Activated naive CD8-positive, alpha-beta T cell treated with anti-CD3 and anti-CD28 coated beads, Interleukin-2, amount 50 U/mL, for 16 hours (primary cell): ENCODE measurements around the gene BRSK1.
"Not testable (repeated sequence)": the region's sequence is repeated elsewhere in the genome, so short reads cannot be mapped to it uniquely, and the experiment has no call there.

Source experiments
- DNase-seq: peaks from one replicate; pipeline ENCODE4 v3.0.0-alpha.2; 2020; ENCODE audit warnings: low read depth, low spot score

Gene BRSK1

DNA sequence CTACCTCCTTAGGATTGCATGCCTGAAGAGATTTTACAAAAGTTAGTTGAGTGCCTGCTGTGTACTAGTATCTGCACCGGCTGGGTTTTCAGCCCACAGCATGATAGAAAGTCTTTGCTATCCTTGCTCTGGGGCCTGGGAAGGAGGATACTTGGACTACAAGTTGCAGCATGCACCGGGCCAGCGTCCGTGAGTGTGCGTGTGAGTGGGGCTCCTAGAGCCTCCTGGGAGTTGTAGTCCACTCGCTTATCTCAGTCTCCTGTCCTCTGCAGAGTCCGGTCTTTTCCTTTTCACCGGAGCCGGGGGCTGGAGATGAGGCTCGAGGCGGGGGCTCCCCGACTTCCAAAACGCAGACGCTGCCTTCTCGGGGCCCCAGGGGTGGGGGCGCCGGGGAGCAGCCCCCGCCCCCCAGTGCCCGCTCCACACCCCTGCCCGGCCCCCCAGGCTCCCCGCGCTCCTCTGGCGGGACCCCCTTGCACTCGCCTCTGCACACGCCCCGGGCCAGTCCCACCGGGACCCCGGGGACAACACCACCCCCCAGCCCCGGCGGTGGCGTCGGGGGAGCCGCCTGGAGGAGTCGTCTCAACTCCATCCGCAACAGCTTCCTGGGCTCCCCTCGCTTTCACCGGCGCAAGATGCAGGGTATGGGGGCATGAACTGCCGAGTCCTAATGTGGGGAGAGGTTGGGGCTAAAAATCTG lies 20.6 kb downstream of the BRSK1 start:
- no peak for DNase-seq

DNA sequence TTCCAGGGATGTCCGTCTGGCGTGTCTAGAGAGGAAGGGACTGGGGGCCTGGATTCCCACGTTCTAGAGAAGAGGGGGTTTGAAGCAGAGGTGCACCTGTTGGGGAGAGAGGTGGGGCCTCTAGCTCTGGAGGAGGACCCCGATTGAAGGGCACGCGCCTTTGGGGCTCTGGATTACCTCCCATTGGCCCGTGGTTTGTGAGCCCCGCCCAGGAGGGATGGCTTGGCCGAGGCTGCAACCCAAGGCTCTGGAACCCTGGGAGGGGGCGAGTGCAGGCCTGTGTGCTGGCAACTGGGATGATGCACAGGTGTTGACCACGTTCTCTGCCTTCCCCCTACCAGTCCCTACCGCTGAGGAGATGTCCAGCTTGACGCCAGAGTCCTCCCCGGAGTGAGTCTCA lies 21.2 kb downstream of the BRSK1 start:
- DNase-seq: no peak

DNA sequence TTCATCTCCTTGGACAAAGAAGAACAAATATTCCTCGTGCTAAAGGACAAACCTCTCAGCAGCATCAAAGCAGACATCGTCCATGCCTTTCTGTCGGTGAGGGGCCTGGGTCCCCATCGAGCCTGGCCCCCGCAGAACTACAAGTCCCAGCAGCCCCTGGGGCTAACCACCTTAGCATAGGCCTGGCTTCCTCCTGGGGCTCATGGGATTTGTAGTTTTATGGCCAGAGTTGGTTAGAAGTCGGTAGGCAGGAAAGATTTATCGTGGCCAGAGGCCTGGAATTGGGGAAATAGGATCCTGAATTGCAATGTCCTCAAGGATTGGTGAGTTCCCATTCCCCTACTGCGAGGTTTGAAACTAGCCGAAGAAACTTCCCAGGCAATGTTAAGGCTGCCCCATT lies 21.7 kb downstream of the BRSK1 start:
- peak; percentile 21 for DNase-seq

DNA sequence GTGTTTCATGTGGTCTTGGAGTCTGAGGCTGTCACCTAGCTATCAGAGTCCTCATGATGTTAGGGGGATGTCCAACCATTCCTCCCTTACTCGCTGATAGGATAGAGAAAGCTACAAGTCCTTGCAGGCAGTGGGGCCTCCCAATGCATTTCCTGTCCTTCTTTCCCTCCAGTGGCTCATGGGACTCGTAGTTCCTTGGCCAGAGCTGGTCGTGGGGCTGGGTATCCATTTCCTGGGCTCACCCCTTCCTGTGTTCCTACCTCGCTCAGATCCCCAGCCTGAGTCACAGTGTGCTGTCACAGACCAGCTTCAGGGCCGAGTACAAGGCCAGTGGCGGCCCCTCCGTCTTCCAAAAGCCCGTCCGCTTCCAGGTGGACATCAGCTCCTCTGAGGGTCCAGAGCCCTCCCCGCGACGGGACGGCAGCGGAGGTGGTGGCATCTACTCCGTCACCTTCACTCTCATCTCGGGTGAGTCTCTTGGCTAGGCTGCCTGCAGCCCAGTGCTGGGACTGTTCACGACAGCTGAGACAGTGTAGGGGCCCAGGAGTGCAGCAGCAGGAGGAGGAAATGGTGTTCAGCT lies 22.3 kb downstream of the BRSK1 start:
- no peak for DNase-seq

DNA sequence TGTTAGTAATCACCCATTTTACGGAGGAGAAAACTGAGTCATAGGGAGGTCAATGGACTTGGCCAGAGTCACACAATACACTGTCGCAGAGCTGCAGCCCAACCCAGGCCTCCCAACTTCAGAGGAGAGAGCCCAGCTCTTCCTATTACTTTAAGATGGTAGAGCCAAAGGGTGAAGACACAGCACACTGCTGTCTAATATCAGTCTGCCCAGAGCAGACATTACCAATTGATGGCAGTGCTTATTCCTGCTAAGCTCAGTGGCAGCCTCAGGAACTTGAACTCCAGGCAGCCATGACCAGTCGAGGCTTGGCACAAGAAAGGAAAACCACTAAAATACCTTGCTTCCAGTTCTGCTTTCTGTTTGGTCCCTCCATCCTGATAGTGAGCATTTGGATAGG lies 22.9 kb downstream of the BRSK1 start:
- DNase-seq: no peak

DNA sequence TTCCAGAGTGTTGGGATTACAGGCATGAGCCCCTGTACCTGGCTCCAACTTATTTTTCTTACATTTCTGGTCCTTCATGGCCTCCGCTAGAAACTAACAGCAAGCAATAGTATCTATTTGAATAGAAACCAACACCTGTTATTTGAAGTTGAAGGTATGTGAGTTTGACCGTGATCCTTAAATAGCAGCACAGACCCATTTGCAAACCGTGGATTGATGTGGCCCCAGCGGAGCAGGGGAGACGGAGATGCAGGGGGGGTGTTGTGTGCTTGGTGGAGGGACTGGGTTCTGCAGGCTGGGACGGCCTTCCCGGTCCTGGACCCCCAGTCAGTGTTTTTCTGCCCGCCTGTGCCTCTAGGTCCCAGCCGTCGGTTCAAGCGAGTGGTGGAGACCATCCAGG lies 24.5 kb downstream of the BRSK1 start:
- DNase-seq: no peak

DNA sequence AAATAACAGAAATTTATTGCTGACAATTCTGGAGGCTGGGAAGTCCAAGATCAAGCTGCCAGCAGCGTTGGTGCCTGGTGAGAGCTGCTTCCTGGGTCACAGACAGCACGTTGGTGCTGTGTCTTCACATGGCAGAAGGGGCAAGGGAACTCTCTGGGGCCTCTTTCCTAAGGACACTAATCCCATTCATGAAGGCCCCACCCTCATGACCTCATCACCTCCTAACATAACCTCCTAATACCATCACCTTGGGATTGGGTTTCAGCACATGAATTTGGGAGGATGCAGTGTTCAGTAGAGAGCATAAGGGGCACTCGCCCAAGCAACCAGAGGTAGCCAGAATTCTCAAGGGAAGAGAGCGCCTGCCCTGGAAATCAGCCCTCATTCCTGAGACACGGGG lies 25.7 kb downstream of the BRSK1 start:
- no peak for DNase-seq

DNA sequence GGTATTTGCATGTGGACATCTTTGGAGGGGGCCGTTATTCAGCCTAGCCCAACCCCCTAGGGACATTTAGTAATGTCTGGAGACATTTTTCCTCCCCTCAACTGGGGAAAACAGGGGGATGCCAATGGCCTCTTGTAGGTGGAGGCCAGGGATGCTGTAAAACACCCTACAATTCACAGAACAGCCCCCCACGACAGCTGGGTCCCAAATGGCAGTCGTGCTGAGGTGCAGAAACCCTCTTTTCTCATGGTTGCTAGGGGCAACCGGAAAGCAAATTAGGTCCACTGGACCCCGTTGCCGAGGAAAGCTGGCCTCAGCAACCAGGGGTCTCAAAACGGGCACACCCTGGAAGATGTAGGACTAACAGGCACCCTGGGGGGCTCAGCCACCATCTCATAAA lies 26.7 kb downstream of the BRSK1 start:
- no peak for DNase-seq

DNA sequence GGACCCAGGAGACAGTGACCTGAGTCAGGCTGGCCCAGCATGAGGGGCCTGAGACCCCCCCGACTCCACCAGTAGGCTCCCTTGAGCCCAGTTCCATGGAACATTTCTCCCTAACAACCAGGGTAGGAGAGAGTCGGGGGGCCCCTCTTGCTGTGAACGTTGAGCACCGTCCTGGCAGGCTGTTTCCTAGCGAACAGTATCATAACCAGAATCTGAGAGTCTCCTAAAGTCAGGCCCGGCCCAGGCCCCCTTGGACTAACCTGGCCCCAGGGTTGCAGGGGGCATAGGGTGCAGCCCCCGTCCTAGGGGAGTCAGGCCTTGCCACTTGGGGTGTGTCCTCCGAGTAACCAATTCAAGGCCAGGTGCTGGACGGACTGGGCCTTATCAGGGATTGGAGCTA lies 27.6 kb downstream of the BRSK1 start:
- no peak for DNase-seq

DNA sequence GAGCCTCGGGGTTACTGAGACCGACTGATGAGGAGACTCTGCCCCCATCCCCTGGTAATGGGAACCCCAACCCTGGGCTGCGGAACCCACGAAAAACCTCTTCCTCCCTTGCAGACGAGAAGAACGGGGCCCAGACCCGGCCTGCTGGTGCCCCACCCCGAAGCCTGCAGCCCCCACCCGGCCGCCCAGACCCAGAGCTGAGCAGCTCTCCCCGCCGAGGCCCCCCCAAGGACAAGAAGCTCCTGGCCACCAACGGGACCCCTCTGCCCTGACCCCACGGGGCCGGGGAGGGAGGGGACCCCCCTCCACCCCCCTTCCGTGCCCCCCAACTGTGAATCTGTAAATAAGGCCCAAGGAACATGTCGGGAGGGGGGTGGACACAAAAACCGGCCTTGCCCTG lies 28.0 kb downstream of the BRSK1 start:
- DNase-seq: no peak

DNA sequence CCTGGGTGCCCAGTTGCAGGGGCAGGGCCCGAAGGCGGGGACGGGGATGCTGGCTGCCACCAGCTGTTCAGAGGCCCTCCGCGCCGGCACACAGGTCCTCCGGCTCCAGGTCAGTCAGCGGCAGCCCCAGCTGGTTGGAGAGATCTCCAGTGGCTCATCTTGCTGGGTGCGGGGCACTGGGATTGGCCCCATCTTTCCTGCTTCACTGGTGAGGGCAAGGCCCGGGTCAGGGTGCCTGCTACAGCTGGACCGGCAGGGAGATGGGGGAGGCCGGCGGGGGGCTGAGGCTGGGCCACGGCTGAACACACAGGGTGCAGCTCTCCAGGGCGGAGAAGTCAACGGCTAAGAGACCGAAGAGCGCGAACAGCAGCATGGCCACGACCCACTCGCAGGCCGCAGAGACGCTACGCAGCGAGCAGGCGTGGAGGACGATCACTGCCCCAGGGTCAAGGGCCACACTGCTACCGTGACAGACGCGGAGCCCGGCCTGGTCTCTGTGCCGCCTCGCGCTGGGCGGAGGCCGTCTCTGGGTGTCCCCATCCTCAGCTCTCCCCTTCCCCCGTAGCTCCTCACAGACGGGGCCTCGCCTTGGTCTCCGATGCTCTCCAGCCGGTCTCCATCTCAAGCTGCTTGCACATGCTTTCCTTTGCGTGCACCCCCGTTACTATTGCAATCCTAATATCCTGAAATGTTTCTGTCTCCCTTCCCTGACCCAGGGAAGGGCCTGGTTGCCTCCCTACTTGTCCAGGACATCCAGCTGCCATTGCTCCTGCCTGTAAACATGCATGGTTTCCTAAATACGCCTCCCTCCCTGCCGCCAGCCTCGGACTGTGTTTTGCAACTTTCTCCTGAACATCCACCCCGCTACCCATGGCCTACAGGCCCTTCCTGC lies 29.1 kb downstream of the BRSK1 start:
- no peak for DNase-seq

DNA sequence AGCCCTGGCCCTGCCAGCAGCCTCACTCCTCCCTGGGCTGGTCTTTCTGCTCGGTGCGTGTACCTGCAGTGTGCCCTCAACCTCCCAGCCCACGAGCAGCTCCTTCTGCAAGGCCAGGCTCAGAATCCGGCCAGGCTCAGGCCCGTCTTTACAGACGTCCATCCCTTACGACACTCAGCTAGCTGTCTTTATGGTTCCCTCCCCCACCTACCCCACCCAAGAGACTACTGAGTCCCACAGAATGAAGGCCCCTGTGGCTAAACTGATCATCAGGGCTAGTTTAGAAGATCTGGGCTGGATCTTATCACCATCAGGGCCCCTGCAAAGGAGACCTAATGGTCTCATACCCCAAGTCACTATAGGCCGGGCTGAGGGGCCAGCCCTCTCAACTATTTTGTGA lies 30.6 kb downstream of the BRSK1 start:
- DNase-seq: no peak

DNA sequence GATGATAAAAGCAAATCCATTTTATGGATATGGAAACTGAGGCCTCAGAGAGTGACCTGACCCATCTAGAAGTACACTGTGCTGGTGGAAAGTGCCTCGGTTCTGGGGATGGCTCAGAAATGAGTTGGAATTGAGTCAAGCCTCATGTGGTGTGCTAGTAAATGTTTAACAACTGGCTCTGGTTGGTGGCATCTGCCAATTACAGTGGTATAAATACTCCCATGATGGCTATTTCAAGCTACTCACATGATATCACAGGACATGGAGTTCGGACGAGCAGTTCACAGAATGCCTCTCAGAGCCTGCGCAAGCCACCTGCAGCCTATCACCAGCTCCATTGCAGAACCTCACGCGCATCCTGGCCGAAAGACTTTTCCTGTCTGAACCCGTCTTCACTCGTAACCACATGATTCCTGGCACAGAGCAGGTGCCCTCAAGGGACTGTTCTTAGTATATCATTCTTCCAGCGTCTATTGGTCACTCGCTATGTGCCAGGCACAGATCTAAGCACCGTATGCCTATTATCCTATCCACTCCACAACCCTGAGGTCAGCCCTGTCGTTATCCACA lies 32.2 kb downstream of the BRSK1 start:
- no peak for DNase-seq

DNA sequence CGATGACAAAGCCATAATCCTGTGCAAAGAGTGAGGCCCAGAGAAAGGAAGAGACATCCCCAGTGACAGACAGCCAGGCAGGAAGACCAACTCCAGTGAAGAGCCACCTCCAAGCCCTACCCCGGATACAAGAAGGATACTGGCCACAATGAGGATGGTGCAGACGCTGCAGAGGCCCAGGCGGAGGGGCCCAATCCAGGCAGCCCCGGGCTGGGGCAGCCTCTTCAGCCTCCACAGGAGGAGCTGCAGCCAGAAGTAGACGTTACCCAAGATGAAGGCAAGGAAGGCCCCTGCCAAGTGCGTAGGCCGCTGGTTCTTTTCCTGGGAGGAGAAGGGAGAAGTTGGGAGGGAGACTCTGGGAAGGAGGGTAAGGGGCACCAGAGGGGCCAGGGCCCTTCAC lies 32.8 kb downstream of the BRSK1 start:
- DNase-seq: no peak

DNA sequence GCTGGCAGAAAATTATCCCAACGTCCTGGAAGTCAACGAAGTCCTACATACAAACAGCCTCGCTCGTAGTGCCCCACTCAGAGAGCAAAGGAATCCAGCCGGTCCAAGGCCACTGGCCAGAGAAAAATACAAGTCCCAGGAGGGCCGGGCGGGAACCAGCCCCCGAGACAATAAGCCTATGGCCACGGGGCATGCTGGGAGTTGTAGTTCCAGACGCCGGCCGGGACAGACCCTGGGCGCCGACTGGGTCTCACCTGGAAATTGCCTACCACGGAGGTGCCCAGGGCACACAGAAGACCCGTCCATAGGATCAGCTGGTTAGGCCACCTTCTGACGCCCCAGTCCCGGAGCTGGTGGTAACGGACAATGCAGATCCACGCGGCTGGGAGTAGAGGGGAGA lies 36.0 kb downstream of the BRSK1 start:
- DNase-seq: no peak

DNA sequence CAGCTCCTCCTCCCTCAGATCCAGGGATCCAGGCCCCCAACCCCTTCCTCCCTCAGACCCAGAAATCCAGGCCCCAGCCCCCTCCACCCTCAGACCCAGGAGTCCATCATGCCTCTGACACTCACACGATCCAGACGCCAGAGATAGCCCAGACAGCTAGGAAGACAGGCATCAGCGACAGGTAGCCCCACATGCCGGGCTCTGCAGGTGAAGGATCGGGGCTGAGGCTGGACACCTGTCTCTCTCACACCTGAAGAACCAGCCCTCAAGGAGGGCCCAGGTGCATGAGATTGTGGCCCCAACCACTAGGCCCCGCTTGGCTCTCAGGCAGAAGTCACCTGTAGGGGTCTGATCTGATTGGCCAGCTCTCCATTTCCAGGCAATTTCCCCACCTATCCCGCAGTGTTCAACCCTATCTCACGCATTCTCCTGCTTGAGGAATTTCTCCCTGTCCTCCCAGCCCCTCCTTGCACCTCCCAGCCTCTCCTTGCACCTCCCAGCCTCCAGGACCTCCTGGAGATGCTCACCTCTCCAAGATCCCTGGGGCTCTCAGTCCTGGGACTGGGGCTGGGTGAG lies 37.1 kb downstream of the BRSK1 start:
- DNase-seq: no peak

DNA sequence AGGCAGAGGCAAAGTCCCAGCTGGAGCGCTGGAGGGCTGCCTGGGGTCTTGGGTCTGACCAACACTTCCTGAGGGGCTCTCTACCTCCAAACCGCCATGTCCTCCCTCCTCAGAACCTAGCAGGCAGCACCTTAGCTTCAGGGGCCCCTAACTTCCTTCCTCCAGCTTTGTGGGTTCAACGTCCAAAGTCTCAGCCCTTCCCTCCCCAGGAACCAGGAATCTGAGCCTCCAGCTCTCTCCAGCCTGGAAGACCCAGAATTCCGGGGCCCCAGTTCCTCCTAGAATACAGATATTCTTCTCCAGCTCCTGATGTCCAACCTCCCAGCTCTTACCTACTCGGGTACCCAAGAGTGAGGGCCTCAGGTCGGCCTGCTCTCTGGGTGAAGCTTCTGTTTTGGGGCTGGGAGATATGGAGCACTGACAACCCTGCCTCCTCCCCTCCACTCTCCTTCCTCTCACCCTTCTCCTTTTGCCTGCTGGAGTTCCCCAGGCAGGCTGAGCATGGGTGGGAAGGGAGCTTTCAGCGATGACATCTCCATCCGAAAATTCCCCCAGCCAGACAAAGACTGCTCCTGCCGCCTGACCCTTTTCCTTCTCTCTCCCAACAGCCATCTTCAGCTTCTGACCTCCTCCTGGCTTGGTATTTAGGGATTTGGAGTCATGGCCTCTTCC lies 37.8 kb downstream of the BRSK1 start:
- DNase-seq: no peak

DNA sequence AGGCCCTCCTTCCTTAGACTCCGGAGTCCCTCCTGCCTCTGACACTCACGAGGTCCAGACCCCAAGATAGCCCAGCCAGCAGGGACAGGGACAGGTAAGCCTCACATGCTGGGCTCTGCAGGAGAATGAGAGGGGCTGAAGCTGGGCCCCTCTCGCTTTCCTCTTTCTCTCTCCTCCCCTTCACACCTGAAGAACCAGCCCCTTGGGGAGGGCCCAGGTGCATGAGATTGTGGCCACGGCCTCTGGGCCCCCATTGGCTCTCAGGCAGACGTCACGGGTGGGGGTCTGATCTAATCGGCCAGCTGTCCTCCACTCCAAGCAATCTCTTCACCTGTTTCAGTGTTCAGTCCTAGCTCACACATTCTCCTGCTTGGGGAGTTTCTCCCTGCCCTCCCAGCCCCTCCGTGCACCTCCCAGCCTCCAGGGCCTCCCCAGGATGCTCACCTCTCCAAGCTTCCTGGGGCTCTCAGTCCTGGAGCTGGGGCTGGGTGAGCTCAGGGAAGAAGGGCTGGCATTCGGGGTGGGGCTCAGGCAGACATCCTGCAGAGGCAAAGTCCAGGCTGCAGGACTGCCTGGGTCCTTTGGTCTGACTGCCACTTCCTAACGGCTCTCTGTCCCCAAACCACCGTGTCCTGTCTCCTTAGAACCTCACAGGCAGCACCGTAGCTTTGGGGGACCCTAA lies 38.5 kb downstream of the BRSK1 start:
- no peak for DNase-seq

DNA sequence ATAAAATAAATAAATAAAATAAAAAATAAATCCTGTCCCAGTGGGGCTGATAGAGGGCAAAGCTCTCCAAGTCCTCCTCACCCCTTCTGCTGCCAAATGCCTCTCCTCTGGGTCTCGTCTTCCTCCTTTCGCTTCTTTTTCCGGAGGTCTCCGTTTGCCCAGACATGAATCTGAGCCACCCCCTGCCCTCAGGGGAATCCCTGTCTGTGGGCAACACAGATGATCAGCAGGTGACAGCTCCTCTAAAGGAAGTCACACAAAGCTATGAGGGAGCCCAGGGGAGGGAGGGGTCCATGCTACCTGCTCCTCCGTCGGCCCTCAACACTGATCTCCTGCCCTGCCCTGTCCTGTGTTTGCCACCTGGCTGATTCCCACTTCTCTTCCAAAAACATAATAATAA lies 40.9 kb downstream of the BRSK1 start:
- no peak for DNase-seq

DNA sequence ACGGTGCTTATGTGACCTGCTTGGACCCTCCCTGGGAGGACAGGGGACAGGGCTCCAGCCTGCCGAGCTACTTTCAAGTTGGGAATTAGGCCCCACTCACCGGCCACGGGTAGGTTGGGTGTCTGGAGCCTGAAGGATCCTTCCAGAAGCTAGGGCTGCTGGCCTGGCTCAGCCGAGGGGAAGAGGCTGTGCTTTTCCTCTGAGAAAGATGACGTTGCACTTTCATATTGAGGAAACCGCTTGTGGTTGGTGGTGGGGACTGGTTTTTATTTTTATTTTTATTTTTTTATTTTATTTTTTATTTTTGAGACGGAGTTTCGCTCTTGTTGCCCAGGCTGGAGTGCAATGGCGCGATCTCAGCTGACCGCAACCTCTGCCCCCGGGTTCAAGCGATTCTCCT lies 41.4 kb downstream of the BRSK1 start, which contains the start of gene TMEM150B:
TMEM150B (minus strand) TSS at position 170 of the 400 bp plus-strand sequence. CDS start 4,305 bp downstream, outside the sequence.
- DNase-seq: no peak

DNA sequence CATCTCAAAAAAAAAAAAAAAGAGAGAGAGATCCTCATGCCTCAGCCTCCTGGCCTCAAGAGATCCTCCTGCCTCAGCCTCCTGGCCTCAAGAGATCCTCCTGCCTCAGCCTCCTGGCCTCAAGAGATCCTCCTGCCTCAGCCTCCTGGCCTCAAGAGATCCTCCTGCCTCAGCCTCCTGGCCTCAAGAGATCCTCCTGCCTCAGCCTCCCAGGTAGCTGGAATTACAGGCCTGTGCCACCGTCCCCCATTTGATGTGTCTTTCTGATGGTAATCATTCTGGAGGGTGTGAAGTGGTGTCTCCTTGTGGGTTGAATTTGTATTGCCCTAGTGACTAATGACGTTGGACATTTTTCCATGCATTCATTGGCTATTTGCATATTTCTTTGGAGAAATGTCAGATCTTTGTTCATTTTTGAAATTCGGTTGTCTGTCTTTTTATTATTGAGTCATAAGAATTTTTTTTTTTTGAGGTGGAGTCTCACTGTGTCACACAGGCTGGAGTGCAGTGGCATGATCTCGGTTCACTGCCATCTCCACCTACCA lies 45.0 kb downstream of the BRSK1 start:
- DNase-seq: not testable (repeated sequence)
